Loucy (cell line): ENCODE measurements around the gene SCRN3.

Experiments used
- H2AFZ ChIP-seq: fragments of 200-600 bp; sonication (generic); 2 replicates; pipeline ENCODE4 v1.6.0; 2016; ENCODE audit warnings: antibody characterized with exemption, mild to moderate bottlenecking, low read length, moderate library complexity
- H3F3A ChIP-seq: fragments of 200-600 bp; 2 replicates; pipeline ENCODE4 v1.6.0; 2016; ENCODE audit warnings: antibody characterized with exemption, low read depth, mild to moderate bottlenecking
- H3K27me3 ChIP-seq: fragments of 200-600 bp; sonication (generic); 2 replicates; pipeline ENCODE4 v1.6.1; 2014; ENCODE audit warnings: low read length, mild to moderate bottlenecking; ENCODE audit not compliant: insufficient read depth, poor library complexity, severe bottlenecking
- H3K36me3 ChIP-seq: fragments of 200-600 bp; sonication (generic); 2 replicates; pipeline ENCODE4 v1.6.1; 2016; ENCODE audit warnings: low read length; ENCODE audit not compliant: insufficient read depth
- H3K4me1 ChIP-seq: fragments of 200-600 bp; sonication (generic); 2 replicates; pipeline ENCODE4 v1.5.1; 2014; ENCODE audit warnings: low read length, mild to moderate bottlenecking; ENCODE audit not compliant: insufficient read depth, poor library complexity, severe bottlenecking
- H3K4me2 ChIP-seq: fragments of 200-600 bp; sonication (generic); 2 replicates; pipeline ENCODE4 v1.6.0; 2014; ENCODE audit warnings: antibody characterized with exemption, low read length, low read depth, mild to moderate bottlenecking; ENCODE audit not compliant: poor library complexity, severe bottlenecking
- H3K4me3 ChIP-seq: fragments of 200-600 bp; sonication (generic); 2 replicates; pipeline ENCODE4 v1.5.1; 2014; ENCODE audit warnings: low read length, mild to moderate bottlenecking, mixed read lengths; ENCODE audit not compliant: poor library complexity, severe bottlenecking
- H3K79me2 ChIP-seq: fragments of 200-600 bp; sonication (generic); 2 replicates; pipeline ENCODE4 v1.6.1; 2014; ENCODE audit warnings: low read length; ENCODE audit not compliant: insufficient read depth
- H3K9ac ChIP-seq: fragments of 200-600 bp; sonication (generic); 2 replicates; pipeline ENCODE4 v1.6.0; 2014; ENCODE audit warnings: mild to moderate bottlenecking, low read depth, low read length, moderate library complexity; ENCODE audit not compliant: poor library complexity, severe bottlenecking
- H3K9me2 ChIP-seq: fragments of 200-600 bp; sonication (generic); replicated peaks from 2 replicates; pipeline ENCODE4 v1.6.1; 2016; ENCODE audit warnings: low read depth, low read length, mixed read lengths
- H3K9me3 ChIP-seq: fragments of 200-600 bp; sonication (generic); 2 replicates; pipeline ENCODE4 v1.6.1; 2014; ENCODE audit warnings: mild to moderate bottlenecking, antibody characterized with exemption, low read length, low read depth; ENCODE audit not compliant: insufficient read depth
- H4K20me1 ChIP-seq: fragments of 200-600 bp; sonication (generic); 2 replicates; pipeline ENCODE4 v1.6.0; 2014; ENCODE audit warnings: antibody characterized with exemption, low read length, mild to moderate bottlenecking; ENCODE audit not compliant: insufficient read depth, poor library complexity, severe bottlenecking
- EZH2phosphoT487 ChIP-seq: fragments of 200-600 bp; IDR thresholded peaks from 2 replicates; pipeline ENCODE4 v1.6.1; 2018; ENCODE audit warnings: antibody characterized with exemption, mild to moderate bottlenecking, moderate library complexity, borderline replicate concordance
- TF ChIP-seq, protein P1 (sequence below): fragments of 200-600 bp; sonication (generic); conservative IDR thresholded peaks from 2 replicates; pipeline ENCODE4 v1.5.1; 2014; ENCODE audit warnings: mild to moderate bottlenecking, antibody characterized with exemption, low read length

SCRN3 gene

DNA sequence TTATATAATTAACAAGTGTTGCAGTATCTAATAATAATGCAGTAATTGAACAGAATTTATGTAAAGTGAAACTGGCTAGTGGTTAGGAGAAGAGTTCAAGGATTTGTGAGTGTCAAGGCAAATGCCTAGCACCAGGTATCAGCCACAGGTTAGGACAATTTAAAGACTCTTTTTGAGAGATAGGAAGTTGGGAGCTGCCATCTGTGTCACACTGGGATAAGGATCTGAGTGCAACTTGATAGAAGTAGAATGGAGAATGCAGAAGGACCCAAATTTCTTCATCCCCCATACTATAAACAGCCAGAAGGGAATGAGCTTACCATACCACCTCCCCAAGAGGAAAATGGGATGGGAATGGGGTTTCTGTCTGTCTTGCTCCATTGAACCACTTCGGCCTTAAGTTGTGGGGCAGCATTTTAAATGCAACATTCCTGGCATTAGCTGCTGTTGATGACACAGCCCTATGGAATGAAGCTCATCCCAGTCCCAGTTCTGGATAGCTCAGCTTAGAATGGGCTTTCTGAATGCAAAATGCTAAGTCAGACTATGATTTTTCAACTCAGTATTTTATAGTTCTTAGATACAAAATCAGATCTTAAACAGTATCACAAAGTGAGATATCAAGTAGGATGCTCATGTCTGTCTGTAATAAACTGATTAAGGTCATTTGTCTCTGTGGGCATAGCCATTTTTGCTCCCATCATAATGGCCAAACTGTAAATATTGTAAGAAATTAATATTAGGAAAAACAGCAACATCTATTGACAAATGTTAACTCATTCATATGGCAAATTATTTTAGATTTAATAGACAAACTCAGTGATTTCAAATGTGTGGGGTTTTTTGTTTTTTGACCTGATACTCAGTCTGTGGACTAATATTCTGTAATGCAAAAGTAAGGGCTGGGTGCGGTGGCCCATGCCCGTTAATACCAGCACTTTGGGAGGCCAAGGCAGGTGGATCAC is 47.3 kb downstream of the SCRN3 start:
- H3K9me3 ChIP-seq, result no peaks in the 10 kb centered on the region
- H3K27me3 ChIP-seq, result no peaks in the 10 kb centered on the region
- H3K79me2 ChIP-seq, result no peaks in the 10 kb centered on the region
- no peaks in the 10 kb centered on the region for H3K4me1 ChIP-seq
- no peak overlapping the region for H3K4me2 ChIP-seq
- H3K36me3 ChIP-seq, result no peaks in the 10 kb centered on the region
- no peak overlapping the region for H3K4me3 ChIP-seq
- no peak overlapping the region for H2AFZ ChIP-seq
- TF ChIP-seq EZH2phosphoT487, result no peak
- TF ChIP-seq, protein P1, sequence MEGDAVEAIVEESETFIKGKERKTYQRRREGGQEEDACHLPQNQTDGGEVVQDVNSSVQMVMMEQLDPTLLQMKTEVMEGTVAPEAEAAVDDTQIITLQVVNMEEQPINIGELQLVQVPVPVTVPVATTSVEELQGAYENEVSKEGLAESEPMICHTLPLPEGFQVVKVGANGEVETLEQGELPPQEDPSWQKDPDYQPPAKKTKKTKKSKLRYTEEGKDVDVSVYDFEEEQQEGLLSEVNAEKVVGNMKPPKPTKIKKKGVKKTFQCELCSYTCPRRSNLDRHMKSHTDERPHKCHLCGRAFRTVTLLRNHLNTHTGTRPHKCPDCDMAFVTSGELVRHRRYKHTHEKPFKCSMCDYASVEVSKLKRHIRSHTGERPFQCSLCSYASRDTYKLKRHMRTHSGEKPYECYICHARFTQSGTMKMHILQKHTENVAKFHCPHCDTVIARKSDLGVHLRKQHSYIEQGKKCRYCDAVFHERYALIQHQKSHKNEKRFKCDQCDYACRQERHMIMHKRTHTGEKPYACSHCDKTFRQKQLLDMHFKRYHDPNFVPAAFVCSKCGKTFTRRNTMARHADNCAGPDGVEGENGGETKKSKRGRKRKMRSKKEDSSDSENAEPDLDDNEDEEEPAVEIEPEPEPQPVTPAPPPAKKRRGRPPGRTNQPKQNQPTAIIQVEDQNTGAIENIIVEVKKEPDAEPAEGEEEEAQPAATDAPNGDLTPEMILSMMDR, result no peak
- no peaks in the 10 kb centered on the region for H4K20me1 ChIP-seq
- H3F3A ChIP-seq, result no peaks in the 10 kb centered on the region
- no peaks in the 10 kb centered on the region for H3K9me2 ChIP-seq
- no peak overlapping the region for H3K9ac ChIP-seq

DNA sequence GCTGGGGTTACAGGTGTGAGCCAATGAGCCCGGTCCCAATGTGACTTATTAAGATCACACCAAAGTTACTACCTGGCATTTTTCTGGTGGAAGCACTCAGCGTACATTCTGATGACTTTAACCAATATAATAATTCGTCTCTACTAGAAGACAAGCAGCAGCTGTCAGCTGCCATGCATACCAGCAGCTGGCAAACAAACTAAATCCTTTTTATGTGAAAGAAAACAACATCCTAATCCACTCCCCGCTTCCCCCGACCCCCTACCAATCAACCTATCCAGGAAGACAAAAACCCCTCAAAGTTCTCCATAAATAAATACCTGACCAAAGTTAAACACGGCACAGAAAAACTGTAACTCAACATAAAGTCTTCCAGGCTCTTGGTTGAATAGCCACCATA is 49.2 kb downstream of the SCRN3 start:
- Histone ChIP-seq H3F3A (no peaks in the 10 kb centered on the region), H2AFZ (no peak overlapping the region), H3K4me1 (no peaks in the 10 kb centered on the region), H4K20me1 (no peaks in the 10 kb centered on the region), H3K4me3 (no peak overlapping the region), H3K9me3 (no peaks in the 10 kb centered on the region), H3K79me2 (no peaks in the 10 kb centered on the region), H3K27me3 (no peaks in the 10 kb centered on the region), H3K9me2 (no peaks in the 10 kb centered on the region), H3K4me2 (no peak overlapping the region), H3K9ac (no peak overlapping the region), H3K36me3 (no peaks in the 10 kb centered on the region)
- TF ChIP-seq, protein P1, result no peak
- no peak for TF ChIP-seq EZH2phosphoT487

- no peaks in the 10 kb centered on the region for H4K20me1 ChIP-seq
- no peaks in the 10 kb centered on the region for H3K27me3 ChIP-seq
- no peak overlapping the region for H3K4me3 ChIP-seq
- no peaks in the 10 kb centered on the region for H3K9me3 ChIP-seq
- H3F3A ChIP-seq, result no peaks in the 10 kb centered on the region
- no peak for TF ChIP-seq EZH2phosphoT487
- TF ChIP-seq, protein P1, result no peak
- H2AFZ ChIP-seq, result no peak overlapping the region
- H3K79me2 ChIP-seq, result no peaks in the 10 kb centered on the region
- H3K36me3 ChIP-seq, result no peaks in the 10 kb centered on the region
- H3K9ac ChIP-seq, result no peak overlapping the region
- H3K4me2 ChIP-seq, result no peak overlapping the region
- no peaks in the 10 kb centered on the region for H3K9me2 ChIP-seq
- H3K4me1 ChIP-seq, result no peaks in the 10 kb centered on the region
Observed at GRCh38 chr2:174445248-174445647, 49.7 kb downstream of the SCRN3 start.
